Cardiac fibroblast (primary cell): ENCODE results near the gene SRGAP2B.
"Not testable (repeated sequence)": the region's sequence is repeated elsewhere in the genome, so short reads cannot be mapped to it uniquely, and the experiment has no call there.

ENCODE experiments used
- DNase-seq, 2 donors: peaks; one replicate each; pipeline versions ENCODE4 v3.0.0 to v3.0.0-alpha.2; 2010; ENCODE audit warnings: low read depth in 2 of 2
- H3K4me3 ChIP-seq, 2 donors: replicated peaks in 1 of 2; 1 replicate in 1 of 2; 2 replicates in 1 of 2; pipeline ENCODE4 v1.5.1; 2011; ENCODE audit warnings: low read depth in 2 of 2, low read length in 2 of 2, mild to moderate bottlenecking in 2 of 2, moderate library complexity in 1 of 2

SRGAP2B gene

DNA sequence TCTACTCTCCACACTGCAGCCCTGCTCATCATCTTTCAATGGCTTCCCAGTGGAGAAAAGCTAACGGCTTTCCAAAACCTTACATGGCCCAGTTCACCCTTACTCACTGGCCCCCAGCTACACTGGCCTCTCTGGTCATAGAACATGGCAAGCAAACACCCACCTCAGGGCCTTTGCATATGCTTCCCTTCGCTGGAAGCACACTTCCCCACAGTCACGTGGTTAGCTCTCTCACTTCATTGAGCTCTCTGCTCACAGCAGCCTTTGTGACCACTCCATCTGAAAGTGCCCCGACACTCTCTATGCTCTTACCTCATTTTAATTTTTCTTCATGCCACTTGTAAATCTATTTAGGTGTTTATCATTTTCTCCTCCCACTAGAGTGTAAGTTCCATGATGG is 83.3 kb downstream of the SRGAP2B start:
- not testable (repeated sequence) for DNase-seq

GRCh38 chr1:145010580-145010979 is 84.5 kb downstream of the SRGAP2B start:
- H3K4me3 ChIP-seq, DNase-seq: not testable (repeated sequence)

More for the DNA sequence above, 83.3 kb downstream of the SRGAP2B start:
- not testable (repeated sequence) for H3K4me3 ChIP-seq

DNA sequence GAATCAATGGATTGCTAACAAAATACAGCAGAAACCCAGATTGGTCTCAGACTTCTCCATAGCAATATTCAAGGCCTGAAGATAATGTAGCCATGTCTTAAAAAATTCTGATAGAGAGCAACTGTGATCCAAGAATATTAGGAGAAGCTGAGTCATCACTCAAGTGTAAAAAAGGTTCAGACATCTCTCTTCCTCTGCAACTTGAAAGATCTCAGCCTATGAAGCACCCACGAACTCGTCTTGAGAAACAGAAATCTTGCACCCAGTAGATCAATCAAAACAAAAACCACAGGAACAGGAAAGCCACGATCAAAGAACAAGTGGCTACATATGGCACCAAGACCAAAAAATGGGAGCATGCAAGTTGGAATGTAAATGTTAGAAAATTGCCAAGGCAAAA is 85.2 kb downstream of the SRGAP2B start:
- DNase-seq, H3K4me3 ChIP-seq: not testable (repeated sequence)

- DNase-seq, H3K4me3 ChIP-seq: not testable (repeated sequence)
Observed at GRCh38 chr1:145008388-145008787, 86.7 kb downstream of the SRGAP2B start.

DNA sequence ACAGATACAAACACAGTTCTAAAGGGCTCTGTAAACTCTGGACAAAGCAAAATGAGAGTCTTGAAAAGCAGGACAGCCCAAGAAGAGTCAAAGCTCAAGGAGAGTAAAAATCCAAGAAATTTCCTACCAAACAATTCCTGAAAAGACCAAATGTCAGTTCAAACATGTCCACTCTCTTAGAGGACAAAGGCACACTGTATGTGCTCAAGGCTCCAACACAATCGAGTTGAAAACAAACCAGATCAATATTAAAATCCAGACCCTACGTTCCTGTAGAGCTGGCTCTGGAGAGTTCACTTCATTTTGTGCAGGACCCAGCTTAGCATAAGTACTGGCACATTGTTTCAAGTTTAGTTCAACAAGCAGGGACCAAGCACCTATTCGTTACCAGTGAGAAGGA is 90.0 kb downstream of the SRGAP2B start:
- DNase-seq, H3K4me3 ChIP-seq: not testable (repeated sequence)

DNA sequence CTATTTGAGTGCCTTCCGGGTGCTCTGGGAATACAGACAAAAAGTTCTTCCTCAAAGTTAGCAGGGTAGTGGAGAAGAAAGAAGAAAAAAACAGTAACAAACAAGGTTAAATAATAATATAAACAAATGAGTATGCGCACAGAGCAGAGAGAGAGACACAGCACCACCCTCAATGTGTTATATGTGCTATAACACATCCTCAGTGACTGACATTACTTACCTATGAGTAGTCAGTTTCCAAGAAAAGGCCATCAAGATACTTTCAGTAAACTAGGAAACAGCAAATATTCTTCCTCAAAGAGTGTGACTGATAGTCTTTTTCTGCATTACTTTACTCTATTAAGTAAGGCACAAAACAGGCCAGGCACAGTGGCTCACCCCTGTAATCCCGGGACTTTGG is 93.7 kb downstream of the SRGAP2B start:
- not testable (repeated sequence) for DNase-seq, H3K4me3 ChIP-seq

- H3K4me3 ChIP-seq, DNase-seq: not testable (repeated sequence)
Observed at GRCh38 chr1:145000743-145001326, 94.3 kb downstream of the SRGAP2B start.

- DNase-seq, H3K4me3 ChIP-seq: not testable (repeated sequence)
Observed at GRCh38 chr1:145000074-145000742, 94.9 kb downstream of the SRGAP2B start.

DNA sequence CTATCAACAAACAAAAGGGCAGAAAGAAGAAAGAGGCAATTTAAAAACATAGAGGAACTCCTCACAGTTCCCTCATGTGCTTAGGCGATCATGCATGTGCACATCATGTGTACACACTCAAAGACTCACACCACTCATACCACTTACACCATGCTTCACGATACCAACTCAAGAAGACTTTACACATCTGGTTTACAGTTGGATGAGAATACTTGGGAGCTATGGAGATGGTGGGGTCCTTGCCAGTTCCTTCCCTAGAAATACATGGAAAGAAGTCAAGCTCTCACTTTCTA is 96.2 kb downstream of the SRGAP2B start:
- DNase-seq, H3K4me3 ChIP-seq: not testable (repeated sequence)

GRCh38 chr1:144998134-144998980 is 96.8 kb downstream of the SRGAP2B start:
- DNase-seq, H3K4me3 ChIP-seq: not testable (repeated sequence)

DNA sequence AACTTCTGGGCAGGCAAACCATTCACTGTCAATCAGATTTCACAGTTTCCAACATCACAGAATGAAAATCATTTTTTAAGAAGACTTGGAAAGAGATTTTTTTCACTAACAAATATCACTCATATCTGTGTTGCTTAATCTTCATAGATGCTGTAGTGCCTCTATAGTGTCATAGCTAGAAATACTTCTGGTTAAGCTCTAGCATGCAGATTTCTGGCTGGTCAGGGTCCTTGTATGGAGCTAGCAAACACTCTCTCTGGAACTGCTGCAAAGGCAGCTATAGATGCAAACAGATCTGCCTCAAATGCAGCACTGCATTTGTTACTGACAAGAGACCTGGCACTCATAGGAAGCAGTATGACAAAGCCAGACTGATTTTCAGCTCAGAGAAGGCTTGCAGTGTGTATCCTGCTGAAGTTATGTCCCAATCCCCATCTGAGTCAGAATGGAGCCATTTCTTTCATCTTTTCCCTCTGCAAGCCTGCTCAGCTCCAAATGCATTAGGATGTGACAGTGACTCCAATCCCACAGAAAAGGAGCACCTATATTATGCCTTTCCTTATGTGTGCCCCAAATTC is 99.2 kb downstream of the SRGAP2B start:
- DNase-seq = peak; percentile 38 to 69
- H3K4me3 ChIP-seq = not testable (repeated sequence)

DNA sequence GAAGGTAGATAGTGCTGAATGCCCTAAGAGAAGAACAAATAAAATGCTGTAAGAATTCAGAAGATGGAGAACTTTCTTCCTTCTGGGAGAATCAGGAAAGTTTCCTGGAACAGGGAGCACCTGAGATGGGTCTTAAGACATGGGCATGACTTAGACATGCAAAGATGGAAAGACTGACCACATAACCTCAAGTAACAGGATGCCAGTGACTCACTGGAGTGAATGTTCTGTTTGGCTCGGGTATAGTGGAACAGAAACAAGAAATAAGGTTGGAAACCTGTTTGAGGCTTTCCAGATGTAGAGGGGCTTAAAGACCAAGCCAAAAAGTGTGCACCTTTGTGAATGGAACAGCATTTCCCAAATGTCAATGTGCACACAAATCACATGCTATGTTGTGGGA is 102.2 kb downstream of the SRGAP2B start:
- DNase-seq = peak; percentile 40 to 86
- H3K4me3 ChIP-seq = not testable (repeated sequence)

DNA sequence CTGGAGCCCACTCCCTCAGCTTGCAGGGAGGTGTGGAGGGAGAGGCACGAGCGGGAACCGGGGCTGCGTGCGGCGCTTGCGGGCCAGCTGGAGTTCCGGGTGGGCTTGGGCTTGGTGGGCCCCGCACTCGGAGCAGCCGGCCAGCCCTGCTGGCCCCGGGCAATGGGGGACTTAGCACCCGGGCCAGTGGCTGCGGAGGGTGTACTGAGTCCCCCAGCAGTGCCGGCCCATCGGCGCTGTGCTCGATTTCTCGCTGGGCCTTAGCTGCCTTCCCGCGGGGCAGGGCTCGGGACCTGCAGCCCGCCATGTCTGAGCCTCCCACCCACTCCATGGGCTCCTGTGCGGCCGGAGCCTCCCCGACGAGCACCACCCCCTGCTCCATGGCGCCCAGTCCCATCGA is 104.5 kb downstream of the SRGAP2B start:
- not testable (repeated sequence) for DNase-seq, H3K4me3 ChIP-seq

GRCh38 chr1:144987131-144987530 is 108.0 kb downstream of the SRGAP2B start:
- not testable (repeated sequence) for DNase-seq, H3K4me3 ChIP-seq

GRCh38 chr1:144986171-144986860 is 108.8 kb downstream of the SRGAP2B start:
- not testable (repeated sequence) for H3K4me3 ChIP-seq, DNase-seq

DNA sequence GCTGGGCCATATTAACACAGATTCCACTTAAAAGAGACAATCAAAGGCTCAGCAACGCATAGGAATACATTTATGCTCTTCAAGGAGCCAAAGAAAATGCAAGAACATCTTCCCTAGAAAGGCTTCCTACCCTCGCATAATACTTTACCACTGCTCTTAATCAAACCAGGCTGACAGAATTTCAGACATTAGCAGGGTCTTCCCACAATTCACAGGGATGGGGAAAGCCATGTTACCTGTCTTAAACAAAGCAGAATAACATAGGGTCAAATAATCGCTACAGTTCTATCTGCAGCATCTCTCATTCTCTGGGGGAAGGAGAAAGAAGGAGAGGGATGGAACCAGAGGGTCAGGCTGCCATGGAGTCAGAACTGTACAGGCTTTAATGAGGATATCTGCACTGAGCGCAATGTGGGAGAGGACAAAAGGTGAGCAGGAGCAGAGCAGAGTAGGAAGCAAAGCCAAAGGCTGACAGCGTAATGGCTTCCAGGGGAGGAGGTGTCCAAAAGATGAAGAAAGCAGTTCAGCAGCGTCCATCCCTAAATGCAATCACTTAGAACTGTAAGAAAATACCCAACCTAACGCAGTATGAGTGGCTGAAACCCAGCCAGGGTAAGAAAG is 109.5 kb downstream of the SRGAP2B start:
- DNase-seq, H3K4me3 ChIP-seq: not testable (repeated sequence)

GRCh38 chr1:144982802-144983525 is 112.2 kb downstream of the SRGAP2B start:
- DNase-seq, H3K4me3 ChIP-seq: not testable (repeated sequence)
